ENCODE measurements around the gene PSMA6. TPM values are rescaled to one million over a fixed set of nuclear protein-coding genes. Genes with fewer than 3 reads are reported as not detected.

Gene PSMA6
- total and polyA plus RNA-seq, 2 of the 13 experiments (the other 11 are each of a cell fraction or from before 2014, with no cell fraction given) = 525 to 1,109 TPM

- TF ChIP-seq, protein P1, sequence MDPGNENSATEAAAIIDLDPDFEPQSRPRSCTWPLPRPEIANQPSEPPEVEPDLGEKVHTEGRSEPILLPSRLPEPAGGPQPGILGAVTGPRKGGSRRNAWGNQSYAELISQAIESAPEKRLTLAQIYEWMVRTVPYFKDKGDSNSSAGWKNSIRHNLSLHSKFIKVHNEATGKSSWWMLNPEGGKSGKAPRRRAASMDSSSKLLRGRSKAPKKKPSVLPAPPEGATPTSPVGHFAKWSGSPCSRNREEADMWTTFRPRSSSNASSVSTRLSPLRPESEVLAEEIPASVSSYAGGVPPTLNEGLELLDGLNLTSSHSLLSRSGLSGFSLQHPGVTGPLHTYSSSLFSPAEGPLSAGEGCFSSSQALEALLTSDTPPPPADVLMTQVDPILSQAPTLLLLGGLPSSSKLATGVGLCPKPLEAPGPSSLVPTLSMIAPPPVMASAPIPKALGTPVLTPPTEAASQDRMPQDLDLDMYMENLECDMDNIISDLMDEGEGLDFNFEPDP (CRISPR knock-in tag; conservative IDR thresholded peaks at IDR 0.05) = no peak
- TF ChIP-seq AHR (CRISPR knock-in tag; IDR thresholded peaks at IDR 0.05) = no peak; the same call in 1 of the 2 replicates
- no peak for TF ChIP-seq TEF (CRISPR knock-in tag; IDR thresholded peaks at IDR 0.05)
- no peak; the same call in 1 of the 2 replicates for TF ChIP-seq MLXIP (CRISPR knock-in tag; IDR thresholded peaks at IDR 0.05; ENCODE audit: borderline replicate concordance)
- TF ChIP-seq MAF1 (CRISPR knock-in tag; IDR thresholded peaks at IDR 0.05; ENCODE audit: borderline replicate concordance) = no peak; the same call in 1 of the 2 replicates
- no peak; the same call in none of the 2 replicates for TF ChIP-seq ONECUT2 (CRISPR knock-in tag; IDR thresholded peaks at IDR 0.05)
- TF ChIP-seq, protein P2, sequence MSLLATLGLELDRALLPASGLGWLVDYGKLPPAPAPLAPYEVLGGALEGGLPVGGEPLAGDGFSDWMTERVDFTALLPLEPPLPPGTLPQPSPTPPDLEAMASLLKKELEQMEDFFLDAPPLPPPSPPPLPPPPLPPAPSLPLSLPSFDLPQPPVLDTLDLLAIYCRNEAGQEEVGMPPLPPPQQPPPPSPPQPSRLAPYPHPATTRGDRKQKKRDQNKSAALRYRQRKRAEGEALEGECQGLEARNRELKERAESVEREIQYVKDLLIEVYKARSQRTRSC (CRISPR knock-in tag; IDR thresholded peaks at IDR 0.05; ENCODE audit: low read depth) = no peak
- no peak for TF ChIP-seq ZNF569 (CRISPR knock-in tag; IDR thresholded peaks at IDR 0.05; ENCODE audit: borderline replicate concordance)
- no peak for TF ChIP-seq NR2F2 (IDR thresholded peaks at IDR 0.05; ENCODE audit: borderline replicate concordance, low read depth)
- TF ChIP-seq FLYWCH1 (CRISPR knock-in tag; IDR thresholded peaks at IDR 0.05) = no peak
- TF ChIP-seq, protein P3, sequence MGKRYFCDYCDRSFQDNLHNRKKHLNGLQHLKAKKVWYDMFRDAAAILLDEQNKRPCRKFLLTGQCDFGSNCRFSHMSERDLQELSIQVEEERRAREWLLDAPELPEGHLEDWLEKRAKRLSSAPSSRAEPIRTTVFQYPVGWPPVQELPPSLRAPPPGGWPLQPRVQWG (CRISPR knock-in tag; IDR thresholded peaks at IDR 0.05; ENCODE audit: borderline replicate concordance, low read depth) = no peak
- peak; percentile 72; the same call in 1 of the 2 replicates for TF ChIP-seq ZNF547 (CRISPR knock-in tag; IDR thresholded peaks at IDR 0.05)
- TF ChIP-seq ZNF670 (CRISPR knock-in tag; IDR thresholded peaks at IDR 0.05; ENCODE audit: borderline replicate concordance) = no peak
- peak; percentile 33 for TF ChIP-seq AGO2 (optimal IDR thresholded peaks at IDR 0.05; ENCODE audit: low read depth, low read length)
- TF ChIP-seq SOX6 (IDR thresholded peaks at IDR 0.05) = no peak
- TF ChIP-seq SOX6 (CRISPR knock-in tag; IDR thresholded peaks at IDR 0.05) = peak; percentile 42; the same call in 1 of the 2 replicates
- TF ChIP-seq ZNF747 (CRISPR knock-in tag; IDR thresholded peaks at IDR 0.05; ENCODE audit: borderline replicate concordance) = no peak
- TF ChIP-seq, protein P4, sequence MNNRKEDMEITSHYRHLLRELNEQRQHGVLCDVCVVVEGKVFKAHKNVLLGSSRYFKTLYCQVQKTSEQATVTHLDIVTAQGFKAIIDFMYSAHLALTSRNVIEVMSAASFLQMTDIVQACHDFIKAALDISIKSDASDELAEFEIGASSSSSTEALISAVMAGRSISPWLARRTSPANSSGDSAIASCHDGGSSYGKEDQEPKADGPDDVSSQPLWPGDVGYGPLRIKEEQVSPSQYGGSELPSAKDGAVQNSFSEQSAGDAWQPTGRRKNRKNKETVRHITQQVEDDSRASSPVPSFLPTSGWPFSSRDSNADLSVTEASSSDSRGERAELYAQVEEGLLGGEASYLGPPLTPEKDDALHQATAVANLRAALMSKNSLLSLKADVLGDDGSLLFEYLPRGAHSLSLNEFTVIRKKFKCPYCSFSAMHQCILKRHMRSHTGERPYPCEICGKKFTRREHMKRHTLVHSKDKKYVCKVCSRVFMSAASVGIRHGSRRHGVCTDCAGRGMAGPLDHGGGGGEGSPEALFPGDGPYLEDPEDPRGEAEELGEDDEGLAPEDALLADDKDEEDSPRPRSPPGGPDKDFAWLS (CRISPR knock-in tag; IDR thresholded peaks at IDR 0.05; ENCODE audit: borderline replicate concordance) = no peak
- 0 out of 2 replicates have a peak, but pooled peaks have one; percentile 47 for TF ChIP-seq ZNF776 (CRISPR knock-in tag; IDR thresholded peaks at IDR 0.05)
- no peak for TF ChIP-seq ZNF703 (CRISPR knock-in tag; IDR thresholded peaks at IDR 0.05; ENCODE audit: borderline replicate concordance)
Measured at GRCh38 chr14:35333797-35334743, 41.9 kb downstream of the PSMA6 start (continued).
